GM19043 (cell line): ENCODE measurements around the gene CSNK1G1.
"Not testable (repeated sequence)": the region's sequence is repeated elsewhere in the genome, so short reads cannot be mapped to it uniquely, and the experiment has no call there.

ENCODE experiments used
- ATAC-seq: cut with Tn5 transposase; IDR thresholded peaks from one replicate; pipeline ENCODE4 v1.9.1; 2021; ENCODE audit warnings: low read depth; ENCODE audit not compliant: unreplicated experiment

CSNK1G1 gene

DNA sequence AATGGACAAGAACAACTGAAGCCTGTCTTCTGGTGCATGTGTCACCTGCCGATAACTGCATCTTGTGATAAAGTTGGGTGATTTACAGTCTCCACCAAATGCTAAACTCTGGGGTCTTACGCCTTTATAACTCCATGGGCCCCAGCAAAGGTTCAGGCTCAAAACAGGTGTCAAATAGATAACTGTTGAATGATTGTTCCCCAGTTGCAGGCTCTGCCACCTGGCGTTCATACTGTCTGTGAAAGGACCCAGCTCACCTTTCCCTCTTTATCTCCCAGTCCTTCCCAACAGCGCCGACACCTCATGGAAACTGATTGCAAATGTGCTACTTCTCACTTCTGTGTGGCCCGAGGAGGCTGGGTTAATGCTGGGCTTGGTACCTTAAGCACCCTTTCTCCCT lies 212.7 kb downstream of the CSNK1G1 start:
- ATAC-seq = no peak

DNA sequence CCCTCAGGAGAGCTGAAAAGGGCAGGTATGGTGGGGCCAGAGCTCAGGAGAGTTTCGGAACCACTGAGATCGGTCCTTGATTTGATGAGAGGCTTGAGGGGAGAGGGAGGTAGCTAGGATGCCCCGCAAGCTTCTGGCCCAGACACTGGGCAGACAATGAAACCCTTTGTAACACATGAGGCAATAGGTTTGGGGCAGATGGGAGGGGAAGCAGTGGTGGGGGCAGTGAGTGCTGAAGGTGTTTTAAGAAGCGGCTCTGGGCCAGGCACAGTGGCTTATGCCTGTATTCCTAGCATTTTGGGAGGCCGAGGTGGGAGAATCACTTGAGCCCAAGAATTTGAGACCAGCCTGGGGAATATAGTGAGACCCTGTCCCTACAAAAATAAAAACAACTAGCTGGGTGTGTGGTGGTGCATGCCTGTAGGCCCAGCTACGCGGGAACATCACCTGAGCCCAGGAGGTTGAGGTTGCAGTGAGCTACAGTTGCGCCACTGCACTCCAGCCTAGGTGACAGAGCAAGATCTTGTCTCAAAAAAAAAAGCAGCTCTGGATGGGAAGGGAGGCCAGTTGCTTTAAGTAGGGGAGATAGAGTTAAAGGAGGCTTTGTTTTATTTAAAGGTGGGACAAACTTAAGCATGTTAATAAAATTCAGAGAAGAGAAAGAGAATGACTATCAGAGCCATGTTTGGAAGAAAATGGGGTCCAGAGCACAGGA lies 214.0 kb downstream of the CSNK1G1 start:
- ATAC-seq = no peak

DNA sequence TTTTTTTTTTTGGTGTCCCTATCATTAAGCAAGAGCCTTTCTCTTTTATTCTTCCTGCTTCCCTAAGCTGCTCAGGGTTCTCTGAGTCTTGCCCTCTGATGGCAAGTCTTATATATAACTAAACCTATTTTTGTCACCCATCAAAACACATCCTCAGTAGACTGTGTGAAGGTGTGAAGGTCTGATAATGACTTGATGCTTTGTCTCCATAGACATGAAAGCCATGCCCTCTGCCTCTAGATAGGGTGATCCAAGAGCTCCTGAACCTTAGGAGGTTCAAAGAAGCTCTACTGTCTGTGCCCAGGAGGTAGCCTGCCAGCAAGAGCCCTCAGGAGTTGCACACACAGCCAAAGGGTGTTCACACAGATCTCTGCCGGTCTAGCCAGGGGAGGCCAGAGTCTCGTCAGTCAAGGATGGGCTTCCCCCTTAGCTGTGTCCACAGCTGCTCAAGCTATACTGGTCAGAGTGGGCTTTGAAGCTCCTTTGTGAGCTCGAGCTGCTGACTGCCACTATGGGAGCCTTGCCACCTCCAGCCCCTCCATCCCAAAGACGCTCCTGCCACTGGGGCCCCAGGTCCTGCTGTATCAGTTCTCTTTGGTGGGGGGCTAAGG lies 217.5 kb downstream of the CSNK1G1 start:
- ATAC-seq = no peak

DNA sequence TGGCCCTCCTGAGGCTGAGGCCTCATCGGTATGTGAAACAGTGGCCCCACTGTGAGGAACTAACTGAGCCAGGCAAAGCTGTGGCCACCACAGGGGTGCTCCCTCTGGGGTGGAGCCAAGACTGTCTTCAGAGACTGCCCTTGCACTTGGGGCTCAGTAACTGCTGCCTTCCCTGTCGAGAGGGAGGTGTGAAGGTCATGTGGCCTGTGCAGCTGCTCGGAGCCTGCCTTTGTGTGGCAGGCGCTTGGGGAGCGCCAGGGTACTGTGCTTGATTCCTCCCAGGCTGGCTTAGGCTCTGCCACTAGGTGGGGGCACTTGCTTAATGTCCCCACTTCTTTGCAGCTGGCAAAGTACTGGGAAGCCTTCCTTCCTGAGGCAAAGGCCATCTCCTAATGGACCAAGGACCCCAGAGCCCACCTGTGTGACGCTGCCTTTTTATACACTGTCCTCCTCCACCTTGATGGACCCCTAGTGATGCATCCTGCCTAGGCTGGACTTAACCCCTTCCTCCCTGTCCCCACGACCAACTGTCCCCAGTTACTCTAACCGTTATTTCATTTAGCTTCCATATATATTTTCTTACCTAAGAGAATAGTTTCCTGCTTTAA lies 218.6 kb downstream of the CSNK1G1 start:
- no peak for ATAC-seq

DNA sequence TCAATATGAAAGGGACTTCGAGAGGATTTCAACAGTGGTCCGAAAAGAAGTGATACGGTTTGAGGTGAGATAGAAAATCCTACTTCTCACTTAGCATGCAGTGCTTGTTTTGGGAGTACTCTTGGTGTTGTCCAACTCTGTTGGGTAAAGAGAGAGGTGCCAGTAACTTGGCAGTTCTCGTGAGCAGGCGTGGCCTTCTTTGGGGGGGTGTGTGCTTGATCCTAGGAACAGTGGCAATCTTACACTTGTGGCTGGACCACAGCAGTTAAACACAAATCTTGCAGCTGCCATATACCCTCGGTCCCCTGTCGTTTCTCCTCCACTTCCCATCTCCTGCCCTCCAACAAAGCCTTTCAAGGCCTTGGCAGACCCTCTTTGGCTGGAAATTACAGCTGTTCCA lies 219.6 kb downstream of the CSNK1G1 start:
- no peak for ATAC-seq

DNA sequence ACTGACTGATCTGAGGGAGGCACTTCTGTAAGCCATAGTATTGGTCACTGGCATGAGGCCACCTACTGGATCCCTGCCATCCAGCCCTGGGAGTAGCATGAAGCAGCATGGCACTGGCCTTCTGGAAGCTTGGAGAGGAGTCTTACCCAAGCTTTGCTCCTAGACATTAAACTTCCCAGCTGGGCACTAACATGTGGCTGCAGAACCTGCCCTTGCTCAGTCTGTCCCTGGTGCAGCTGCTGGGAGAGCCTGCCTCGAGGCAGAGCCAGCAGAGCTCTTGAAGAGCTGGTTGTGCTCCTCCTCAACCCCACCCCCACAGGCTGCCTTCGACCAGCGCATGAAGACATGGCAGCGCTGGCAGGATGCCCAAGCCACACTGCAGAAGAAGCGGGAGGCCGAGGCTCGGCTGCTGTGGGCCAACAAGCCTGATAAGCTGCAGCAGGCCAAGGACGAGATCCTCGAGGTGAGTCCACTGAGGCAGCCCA lies 221.6 kb downstream of the CSNK1G1 start:
- no peak for ATAC-seq

DNA sequence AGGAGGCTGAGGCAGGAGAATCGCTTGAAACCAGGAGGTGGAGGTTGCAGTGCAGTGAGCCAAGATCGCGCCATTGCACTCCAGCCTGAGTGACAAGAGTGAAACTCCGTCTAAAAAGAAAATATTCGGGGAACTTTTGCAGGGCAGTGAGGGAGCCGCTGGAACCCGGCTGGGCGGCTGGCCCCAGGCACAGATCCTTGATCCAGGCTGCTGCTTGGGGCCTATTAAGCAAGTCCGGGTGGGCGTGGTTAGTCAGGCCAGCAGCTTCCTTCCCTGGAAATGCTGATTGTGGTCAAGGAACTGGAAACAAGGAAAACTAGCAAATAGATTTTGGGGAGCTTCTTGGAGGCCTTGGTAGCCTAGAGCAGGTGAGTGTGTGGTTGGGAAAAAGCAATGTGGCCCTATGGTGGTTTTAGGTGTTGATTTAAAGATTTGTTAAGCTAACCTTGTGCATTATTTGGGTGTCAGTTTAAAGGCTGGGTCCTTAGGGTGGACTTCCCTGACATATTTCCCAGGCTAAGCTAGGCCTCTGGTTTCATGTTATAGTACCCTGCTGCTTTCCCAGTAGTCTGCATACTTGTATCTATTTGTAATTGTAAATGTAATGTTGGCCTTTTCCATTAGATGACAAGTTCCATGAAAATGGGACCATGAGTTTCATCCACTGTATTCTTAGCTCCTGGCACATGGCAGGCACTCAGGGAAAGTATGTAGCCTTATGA lies 222.2 kb downstream of the CSNK1G1 start:
- ATAC-seq = no peak

DNA sequence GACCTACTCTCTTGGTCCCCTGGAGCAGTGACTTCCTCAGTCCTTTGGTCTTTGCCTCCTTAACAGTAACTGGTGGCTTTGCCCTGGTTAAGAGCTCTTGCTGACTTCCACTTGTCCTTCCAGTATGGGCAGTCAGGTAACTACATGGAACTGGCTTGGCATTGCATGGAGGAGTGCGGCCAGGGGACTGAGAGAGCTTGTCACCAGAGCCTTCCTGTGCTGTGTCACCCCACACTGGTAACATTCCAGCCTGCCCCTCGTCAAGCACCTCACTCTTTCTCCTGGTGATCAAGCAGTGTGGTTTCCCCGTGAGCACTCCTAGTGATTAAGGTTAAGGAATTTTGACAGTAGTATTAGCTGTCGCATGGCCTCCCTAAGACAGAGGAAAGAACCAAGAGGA lies 223.8 kb downstream of the CSNK1G1 start:
- ATAC-seq = no peak

DNA sequence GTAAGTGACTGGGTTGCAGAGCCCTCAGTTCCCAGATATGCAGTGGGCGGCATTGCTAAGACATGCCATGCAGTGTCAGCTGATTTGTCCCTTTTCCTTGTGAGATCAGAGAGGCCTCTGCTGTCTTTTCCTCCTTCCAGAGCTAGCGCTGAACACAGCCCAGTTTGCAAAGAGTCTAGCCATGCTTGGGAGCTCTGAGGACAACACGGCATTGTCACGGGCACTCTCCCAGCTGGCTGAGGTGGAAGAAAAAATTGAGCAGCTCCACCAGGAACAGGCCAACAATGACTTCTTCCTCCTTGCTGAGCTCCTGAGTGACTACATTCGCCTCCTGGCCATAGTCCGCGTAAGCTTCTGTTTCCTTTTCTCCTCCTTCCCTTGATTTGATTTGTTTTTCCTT lies 224.4 kb downstream of the CSNK1G1 start:
- no peak for ATAC-seq

DNA sequence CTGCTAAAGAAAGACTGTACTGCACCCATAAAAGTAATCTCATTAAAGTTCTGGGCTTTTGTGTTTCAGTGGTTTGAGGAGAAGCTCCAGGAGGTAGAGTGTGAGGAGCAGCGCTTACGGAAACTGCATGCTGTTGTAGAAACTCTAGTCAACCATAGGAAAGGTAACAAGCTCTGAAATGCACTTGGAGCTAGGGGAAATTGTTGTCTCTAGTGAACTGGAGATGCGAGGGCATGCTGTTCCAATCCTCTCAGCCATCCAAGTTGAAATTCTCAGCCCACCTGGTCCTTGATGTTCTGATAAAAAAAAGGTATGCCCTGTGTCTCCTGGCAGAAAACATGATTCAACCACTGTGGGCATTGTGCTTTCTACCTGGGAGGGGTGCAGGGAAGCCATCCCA lies 225.8 kb downstream of the CSNK1G1 start:
- no peak for ATAC-seq

DNA sequence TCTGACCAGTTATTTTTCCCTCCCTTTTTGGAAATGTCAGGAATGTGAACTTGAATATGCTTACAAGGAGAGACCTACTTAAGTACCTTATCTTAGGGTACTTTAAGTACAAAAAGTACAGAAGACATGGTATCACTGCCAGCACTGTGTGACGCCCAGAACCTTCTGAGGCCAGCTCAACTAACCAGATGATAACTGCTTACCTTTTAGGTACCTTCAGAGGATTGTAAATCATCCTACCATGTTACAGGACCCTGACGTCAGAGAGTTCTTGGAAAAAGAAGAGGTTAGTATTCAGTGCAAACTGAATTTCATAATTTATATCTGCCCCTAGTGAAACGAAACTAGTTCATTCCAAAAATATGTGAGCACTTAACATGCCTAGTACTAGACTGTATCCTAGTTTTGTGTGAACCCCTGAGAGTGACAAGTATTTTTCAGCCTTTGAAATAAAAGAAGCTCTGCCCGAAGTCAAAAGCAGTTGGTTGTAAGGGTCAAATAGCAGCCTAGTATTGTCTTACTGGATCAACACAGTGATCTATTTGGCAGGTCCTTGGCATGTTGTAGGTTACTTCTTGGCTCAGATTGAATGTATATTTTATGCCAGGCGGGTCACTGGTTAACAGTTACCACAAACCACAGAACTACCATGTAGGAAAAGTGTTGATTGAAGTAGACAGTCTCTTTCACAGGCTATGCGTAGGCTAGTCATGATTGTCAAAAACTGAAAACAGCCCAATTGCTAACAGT lies 228.3 kb downstream of the CSNK1G1 start:
- ATAC-seq = no peak

DNA sequence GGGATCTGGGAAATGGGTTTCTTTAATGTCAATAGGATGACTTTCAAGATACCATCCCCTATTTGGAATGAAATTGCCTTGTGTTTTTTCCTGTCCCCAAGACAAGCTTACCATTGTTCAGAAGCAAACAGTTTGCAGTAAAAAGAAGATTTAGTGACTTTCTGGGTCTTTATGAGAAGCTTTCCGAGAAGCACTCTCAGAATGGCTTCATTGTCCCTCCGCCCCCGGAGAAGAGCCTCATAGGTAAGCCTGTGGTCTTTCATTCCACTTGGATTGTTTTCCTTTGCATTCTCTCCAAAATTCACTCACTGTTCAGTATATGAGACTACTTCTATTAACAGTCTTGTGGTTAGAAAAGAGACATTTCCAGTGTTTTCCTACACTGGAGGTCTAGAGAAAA lies 230.0 kb downstream of the CSNK1G1 start:
- ATAC-seq = no peak

DNA sequence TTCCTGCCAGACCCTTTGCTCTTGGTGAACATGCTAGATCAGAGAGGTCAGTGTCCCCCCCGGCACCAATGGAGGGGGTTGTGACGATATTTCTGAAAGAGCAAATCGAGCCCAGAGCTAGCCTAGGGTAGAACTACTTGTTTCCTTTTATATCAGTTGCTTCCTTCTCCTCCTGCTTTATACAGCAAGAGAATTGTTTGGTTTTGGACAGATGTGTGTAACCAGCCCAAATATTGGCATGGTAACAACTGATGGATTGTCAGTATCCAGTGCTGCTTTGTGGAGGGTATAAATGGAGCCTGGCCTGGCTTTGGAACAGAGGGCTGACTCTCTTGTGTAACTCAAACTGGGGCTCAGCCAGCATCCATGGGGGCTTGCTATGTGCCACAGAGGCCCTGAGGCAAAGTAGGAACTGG lies 233.0 kb downstream of the CSNK1G1 start:
- no peak for ATAC-seq

DNA sequence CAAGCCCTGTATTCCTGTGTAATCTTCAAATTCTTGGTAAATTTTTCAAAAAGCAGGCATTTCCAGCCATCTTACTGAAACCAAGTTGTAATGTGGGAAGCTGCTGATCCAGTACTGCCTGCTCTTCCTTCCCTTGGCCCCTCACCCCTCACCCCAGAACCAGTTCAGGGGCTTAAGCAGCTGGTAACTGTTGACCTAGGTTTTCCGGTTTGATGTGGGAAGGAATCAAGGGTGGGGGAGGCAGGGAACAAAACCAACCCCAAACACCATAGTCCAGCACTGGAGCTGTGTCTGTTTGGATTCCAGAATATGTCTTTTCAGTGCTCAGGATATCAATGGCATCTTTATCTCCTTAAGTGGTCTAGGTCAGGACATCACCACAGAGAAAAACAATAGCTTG lies 233.5 kb downstream of the CSNK1G1 start:
- no peak for ATAC-seq

DNA sequence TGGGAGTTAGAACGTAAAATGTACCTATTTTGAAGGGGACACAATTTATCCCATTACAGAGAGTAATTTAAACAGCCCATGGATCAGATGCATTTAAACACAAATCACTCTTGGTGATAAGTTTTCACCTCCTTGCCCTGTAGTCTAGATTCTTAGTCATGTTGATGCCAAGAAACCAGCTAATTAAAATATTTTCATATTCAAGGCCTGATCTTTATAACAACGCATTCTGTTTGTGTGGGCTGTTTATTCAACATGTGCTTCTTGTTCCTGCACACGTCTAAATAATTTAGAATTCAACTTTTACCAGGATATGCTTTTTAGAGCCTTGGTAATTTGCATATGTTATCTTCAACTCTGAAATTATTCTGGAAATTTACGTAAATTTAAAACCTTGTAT lies 234.4 kb downstream of the CSNK1G1 start:
- ATAC-seq = no peak

DNA sequence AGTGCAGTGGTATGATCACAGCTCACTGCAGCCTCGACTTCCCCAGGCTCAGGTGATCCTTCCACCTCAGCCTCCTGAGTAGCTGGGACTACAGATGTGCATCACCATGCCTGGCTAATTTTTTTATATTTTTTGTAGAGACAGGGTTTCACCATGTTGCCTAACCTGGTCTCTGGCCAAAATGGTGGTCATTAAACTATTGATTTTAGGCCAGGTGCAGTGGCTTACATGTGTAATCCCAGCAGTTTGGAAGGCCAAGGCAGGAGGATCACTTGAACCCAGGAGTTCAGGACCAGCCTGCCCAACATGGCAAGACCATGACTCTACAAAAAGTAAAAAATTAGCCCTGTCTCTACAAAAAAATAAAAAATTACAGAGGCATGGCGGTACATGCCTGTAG lies 235.7 kb downstream of the CSNK1G1 start:
- ATAC-seq = not testable (repeated sequence)

DNA sequence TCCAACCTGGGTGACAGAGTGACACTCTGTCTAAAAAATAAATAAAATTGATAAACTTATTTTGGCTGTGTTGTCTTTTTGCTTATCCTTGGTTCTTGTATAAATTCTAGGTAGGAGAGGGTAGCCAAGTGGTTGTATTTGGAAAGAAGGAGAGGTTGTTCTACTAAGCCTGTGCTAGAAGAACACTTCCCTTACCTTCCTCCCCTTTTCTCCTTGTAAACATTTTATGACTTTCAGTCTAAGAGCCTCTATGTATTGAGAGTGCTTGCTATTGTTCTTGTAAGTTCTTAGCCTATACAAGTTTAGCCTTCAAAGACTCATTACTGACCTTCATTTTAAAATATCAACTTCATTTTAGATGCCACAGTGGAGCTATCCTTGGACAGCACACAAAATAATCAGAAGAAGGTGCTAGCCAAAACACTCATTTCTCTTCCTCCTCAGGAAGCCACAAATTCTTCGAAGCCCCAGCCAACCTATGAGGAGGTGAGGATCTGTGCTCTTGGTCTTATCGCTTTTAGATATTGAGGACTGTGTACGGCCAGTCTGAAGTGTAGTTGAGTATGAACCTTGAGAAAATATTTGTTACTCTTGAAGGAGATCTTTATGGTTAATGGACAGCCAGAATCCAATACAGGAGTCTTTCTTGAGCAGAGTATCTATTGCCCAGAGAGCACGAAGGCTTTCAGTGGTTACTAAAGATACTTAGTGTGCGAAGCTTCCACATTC lies 238.1 kb downstream of the CSNK1G1 start:
- ATAC-seq = no peak
